GM19035 (cell line): Measurements from ENCODE around the gene SCFD2.

ENCODE experiments used
- ATAC-seq: cut with Tn5 transposase; IDR thresholded peaks from one replicate; pipeline ENCODE4 v1.9.1; 2021; ENCODE audit not compliant: unreplicated experiment

SCFD2 gene

GRCh38 chr4:53019485-53020382, 346.1 kb downstream of the SCFD2 start:
- no peak for ATAC-seq

DNA sequence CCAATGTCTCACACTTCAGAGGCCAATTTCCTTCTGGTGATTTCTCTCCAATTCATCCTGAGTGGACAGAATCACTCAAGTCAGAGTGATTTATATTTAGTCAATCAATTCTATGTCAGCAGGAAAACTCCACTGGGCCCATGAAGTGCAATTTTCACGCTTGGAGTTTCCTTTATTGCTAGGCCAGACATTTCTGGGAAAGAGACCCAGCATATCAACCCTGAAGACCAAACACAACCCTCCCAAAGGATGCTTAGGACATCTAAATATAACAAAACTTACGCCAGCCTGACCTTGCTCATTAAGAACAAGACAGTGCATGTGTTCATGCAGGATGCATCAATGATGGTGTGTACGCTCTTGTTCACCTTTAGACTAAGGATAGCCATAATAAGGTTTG, 347.4 kb downstream of the SCFD2 start:
- ATAC-seq = no peak

DNA sequence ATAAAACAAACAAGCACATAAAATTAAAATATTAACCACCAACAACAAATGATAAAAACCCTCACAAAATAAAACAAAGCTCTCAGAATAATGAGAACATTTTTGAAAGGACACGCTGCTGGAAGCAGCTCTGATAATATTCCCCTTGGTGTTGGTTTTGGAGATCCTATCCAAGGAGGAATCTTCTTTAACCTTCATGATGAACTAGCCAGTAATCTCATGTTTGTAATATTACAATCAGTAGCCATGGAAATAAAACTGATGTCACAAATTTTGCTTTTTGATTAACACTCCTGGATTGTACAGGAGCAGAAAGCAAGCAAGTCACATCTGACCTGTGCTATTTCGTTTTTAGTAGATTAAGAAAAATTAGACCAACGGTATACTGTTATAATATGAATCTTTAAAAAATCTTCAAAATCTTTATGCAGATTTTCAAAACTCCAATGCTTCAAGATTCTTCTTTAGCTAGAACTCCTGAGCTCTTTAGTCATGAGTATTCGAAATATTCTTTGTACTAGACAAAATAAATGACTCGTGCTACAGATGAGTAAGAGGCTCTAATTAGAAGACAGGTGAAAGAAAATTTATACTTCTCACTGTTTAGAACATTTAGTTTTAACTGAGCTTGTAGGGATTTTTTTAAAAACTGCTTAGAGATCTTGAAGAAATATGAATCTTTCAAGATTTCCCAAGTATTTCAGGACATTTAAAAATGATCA, 349.6 kb downstream of the SCFD2 start:
- no peak for ATAC-seq

DNA sequence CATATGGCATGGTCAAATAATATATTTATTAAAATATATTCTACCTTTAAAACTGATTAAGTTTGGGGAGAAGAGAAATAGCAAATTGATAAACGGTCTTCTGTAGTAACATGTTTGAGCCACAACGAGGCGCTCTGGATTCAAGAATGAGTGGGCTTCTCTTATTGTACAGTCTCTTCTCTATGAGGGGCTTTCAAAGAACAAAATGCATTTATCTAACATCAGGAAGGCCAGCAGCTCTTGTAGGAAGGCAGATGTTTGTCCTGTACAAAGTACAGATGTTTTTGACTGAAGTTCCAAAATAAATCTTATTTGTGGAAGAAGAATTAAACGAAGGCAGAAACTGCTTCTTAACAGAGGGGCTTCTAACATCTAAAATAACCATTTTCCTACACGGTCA, 350.2 kb downstream of the SCFD2 start:
- ATAC-seq = no peak

- ATAC-seq = no peak
Measured at GRCh38 chr4:53014881-53015280, 351.0 kb downstream of the SCFD2 start.

GRCh38 chr4:53013873-53014775, 351.7 kb downstream of the SCFD2 start:
- ATAC-seq = no peak

DNA sequence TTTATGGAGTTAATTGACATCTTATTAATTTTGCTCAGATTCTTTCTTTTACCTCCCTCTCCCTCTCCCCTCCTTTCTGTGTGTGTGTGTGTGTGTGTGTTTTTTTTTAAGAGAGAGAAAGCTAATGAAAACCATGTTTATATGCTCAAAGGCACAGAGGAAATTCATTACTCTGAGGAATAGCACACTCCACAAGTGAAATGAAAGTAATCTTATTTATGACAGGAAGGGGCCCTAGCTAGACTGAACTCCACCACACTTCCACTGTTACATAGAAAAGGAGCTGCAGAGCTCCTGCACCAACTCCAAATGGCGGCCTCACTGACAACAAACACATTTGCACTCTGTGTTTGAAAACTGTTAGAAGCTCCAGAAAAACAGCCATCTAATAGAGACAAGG, 353.1 kb downstream of the SCFD2 start:
- ATAC-seq = peak; percentile 72

- ATAC-seq = no peak
Measured at GRCh38 chr4:53011259-53011905, 354.5 kb downstream of the SCFD2 start.

DNA sequence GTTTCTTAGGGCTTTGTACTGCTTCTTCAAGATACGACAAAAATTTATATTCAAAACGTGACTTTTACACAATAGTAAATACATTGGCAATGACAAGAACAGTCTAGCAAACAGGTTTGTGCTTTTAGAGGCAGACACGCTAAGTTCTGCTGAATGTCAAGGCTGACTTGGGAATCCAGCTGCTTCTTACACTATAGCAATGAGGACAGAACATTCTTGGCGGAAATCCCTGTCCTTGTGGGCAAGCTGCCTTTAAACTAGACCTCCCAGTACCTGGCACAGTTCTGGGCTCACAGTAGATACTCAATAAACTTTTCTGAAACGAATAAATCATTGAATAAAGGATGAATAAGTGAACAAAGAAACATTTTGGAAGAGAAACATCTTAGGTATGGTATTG, 355.5 kb downstream of the SCFD2 start:
- no peak for ATAC-seq

- ATAC-seq = no peak
Measured at GRCh38 chr4:53009824-53010223, 356.0 kb downstream of the SCFD2 start.

DNA sequence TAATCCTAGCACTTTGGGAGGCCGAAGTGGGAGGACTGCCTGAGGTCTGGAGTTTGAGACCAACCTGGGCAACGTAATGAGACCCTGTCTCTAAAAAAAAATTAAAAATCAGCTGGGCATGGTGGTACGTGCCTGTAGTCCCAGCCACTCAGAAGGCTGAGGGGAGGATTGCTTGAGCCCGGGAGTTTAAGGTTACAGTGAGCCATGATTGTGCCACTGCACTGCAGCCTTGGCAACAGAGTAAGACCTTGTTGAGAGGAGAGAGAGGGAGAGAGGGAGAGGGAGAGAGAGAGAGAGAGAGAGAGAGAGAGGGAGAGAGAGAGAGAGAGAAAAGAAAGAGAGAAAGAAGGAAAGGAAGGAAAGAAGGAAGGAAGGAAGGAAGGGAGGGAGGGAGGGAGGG, 358.8 kb downstream of the SCFD2 start:
- no peak for ATAC-seq

DNA sequence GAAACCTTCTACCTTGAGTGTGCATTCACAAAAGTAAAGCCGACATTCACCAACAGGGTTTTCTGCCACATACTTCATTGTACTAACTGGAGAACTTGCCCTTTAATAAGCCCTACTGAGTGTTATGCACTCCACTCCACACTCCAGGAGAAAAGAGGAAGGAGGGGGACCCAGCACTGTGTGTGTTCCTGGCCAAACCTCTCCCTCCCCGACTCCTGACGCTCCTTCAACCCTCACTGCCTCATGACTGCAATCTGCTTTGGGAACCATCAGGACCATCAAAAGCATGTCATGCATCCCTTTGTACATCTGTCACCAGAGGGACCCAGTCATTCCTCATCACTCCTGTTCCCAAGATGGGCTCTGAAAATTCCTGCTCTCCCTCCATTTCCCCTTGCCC, 360.1 kb downstream of the SCFD2 start:
- ATAC-seq = no peak

DNA sequence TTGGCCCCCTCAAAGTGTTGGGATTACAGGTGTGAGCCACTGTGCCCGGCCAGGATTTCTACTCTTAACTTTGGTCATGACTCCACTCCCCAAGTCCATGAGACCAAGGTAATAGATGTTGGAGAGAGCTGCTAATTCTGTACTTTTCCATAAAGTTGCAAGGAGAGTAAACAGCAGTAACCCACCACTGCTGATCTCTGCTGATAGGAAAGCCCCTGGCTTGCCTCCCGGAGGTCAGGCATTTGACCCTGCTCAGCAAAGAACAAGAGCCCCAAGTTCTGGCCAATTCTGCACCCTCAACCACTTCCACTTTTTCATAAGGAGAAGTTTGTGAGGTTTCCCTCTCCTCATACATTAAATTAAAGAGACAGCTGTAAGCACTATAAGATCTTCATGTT, 360.7 kb downstream of the SCFD2 start:
- no peak for ATAC-seq

DNA sequence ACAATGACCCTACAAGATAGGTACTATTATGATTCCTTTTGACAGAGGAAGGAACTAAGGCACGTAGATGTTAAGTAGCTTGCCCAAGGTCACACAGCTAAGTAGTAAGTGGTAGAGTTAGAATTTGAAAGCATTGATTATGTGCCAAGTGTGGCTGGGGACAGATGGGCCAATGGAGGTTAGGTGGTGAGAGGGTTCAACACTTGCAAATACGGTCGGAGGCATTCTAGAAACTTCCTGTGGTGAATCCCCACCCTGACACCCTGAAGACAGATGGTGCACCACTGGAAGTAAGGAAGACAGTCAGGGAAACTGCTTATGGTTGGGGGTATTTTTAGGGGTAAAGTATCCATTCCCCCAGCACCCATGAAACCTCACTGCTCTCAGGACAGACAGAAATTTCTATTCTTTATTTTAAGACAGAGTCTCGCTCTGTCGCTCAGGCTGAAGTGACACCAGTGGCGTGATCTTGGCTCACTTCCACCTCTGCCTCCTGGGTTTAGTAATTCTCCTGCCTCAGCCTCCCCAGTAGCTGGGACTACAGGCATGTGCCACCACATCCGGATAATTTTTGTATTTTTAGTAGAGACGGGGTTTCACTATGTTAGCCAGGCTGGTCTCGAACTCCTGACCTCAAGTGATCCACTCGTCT, 361.2 kb downstream of the SCFD2 start:
- ATAC-seq = no peak

DNA sequence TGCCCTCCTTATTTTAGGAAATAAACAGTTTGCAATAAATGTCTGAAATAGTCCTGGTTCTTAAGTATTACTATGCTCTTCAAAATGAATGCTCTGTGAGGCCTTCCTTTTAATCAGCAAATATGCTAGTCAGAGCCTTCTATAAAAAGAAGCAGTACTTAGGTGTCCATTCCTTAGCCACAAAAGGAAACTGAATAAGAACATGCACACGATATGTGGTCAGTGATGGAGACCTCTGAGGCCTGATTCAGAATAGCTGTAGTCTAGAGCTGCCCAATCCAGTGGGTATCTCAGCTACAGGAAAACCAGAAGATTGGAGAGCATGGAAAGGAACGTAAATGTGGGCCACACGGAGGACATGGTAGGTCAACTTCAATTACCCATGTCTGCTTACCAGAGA, 361.9 kb downstream of the SCFD2 start:
- no peak for ATAC-seq

- no peak for ATAC-seq
Measured at GRCh38 chr4:53000560-53000959, 365.3 kb downstream of the SCFD2 start.

GRCh38 chr4:52999626-53000025, 366.2 kb downstream of the SCFD2 start:
- ATAC-seq = no peak

GRCh38 chr4:52998413-52998812, 367.4 kb downstream of the SCFD2 start:
- ATAC-seq = no peak

DNA sequence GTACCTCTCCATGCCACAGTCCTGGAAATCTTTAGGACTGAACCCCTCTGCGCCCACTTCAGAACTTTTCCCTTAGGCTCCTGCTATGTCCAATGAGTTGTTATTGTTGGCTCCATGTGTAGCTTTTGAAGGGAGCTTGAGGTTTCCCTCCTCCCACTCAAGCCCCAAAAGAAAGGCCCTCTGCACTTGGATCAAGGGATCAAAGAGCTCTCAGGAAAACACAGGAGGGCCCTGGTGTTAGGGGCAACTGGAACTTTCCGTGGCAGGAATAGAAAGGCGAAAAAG, 368.8 kb downstream of the SCFD2 start:
- ATAC-seq = no peak

DNA sequence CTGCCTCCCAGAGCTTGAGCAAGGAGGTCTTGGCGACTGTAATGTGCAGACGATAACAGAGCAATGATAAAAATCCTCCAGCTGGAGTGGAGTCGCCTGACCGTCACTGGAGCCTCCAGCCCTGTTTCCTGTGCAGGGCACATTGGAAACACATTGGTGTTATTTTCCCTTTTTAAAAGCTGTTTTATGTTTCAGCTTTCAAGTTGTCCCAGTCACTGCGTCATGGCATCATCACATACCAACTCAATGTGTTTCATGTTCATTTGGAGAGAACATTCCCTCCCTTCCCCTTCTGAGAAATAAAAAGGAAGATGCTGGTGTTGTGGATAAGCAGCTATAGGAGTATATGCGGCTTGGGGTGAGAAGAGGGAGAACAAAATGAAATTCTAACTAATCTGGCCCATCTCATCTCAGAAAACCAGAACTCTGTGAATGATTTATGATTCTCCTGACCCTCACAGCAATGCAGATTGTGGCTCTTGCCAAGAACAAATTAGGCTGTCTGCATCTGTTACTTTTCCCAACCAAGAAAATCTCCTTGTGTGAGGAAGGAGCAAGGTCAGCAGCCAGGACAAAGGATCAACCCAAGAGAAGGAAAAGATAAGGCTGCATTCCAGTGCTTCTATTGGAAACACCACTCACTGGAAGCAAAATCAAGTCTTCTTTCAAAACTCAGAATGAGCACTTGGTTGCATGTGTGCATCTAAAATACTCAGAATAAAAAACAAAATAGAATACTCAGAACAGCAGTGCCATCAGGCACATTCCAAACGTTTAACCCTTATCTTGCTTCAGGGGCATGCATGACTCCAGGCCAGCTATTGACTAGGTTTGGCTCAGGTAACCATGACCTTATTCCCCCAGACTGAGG, 369.4 kb downstream of the SCFD2 start:
- no peak for ATAC-seq
